ENCODE measurements around the gene SNAP23. TPM values are rescaled to one million over a fixed set of nuclear protein-coding genes. Genes with fewer than 3 reads are reported as not detected.

SNAP23 gene
- total RNA-seq, 1 experiment from 2014 or later: 63.2 TPM

DNA sequence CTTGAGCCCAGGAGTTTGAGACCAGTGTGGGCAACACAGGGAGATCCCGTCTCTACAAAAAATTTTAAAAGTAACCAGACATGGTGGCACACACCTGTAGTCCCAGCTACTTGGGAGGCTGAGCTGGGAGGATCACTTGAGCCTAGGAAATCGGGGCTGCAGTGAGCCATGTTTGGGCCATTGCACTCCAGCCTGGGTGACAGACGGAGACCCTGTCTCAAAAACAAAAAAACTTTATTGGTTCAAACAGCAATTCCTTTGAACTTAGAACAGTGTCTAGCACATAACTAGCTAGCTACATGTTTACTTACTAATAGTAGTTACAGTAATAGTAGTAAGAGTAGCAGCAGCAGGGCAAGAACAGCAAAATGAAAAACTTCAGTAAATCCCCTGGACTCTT, 63.3 kb downstream of the SNAP23 start:
- H3T11ph ChIP-seq (ENCODE audit: low read length): no peak overlapping the region

More for the DNA sequence above, 63.3 kb downstream of the SNAP23 start:
- H3K79me1 ChIP-seq (ENCODE audit: insufficient read depth, low read depth, low read length, poor library complexity, severe bottlenecking): no peaks in the 10 kb centered on the region
- no peak overlapping the region for H3K4me2 ChIP-seq (ENCODE audit: insufficient read depth, insufficient read length, low read length)
- WGBS (ENCODE audit: extremely low coverage, insufficient read length, low lambda C conversion rate): no CpG with 5 or more reads among the region's 3 CpGs
- no peak overlapping the region for H2AK5ac ChIP-seq (ENCODE audit: insufficient read length, low read length)
- Mint-ChIP-seq H3K4me3 (no peak overlapping the region), H3K9me3 (no peaks in the 10 kb centered on the region), H3K36me3 (ENCODE audit: insufficient read depth in 1 of 3, low read depth in 3 of 3) (peaks cover 7 to 53% (median 36%) of the 10 kb centered on the region in 3 experiments), H3K27me3 (ENCODE audit: low read depth) (no peaks in the 10 kb centered on the region), H3K27ac (no peak overlapping the region), H3K4me1 (no peaks in the 10 kb centered on the region)
- no peaks in the 10 kb centered on the region for H4K20me1 ChIP-seq (ENCODE audit: control insufficient read depth, insufficient read depth, insufficient read length)
- H4K8ac ChIP-seq (replicated peaks; ENCODE audit: insufficient read length, low read depth, low read length): no peak overlapping the region
- H2BK12ac ChIP-seq (ENCODE audit: insufficient read length, low read depth, low read length): no peak overlapping the region
- H3K18ac ChIP-seq (ENCODE audit: insufficient read length, low read depth, low read length): no peak overlapping the region
- H2BK15ac ChIP-seq (ENCODE audit: low read depth, low read length): no peak overlapping the region
- H3K56ac ChIP-seq (ENCODE audit: insufficient read length, low read depth, low read length): no peak overlapping the region
- H3K79me2 ChIP-seq (ENCODE audit: insufficient read depth, low read length): no peaks in the 10 kb centered on the region; the same call in 1 of the 2 replicates
- no peaks in the 10 kb centered on the region for H3K4me1 ChIP-seq (ENCODE audit: insufficient read depth, low read length)
- H3K9ac ChIP-seq (ENCODE audit: extremely low read depth, insufficient read length, low read length): no peak overlapping the region
- no peak overlapping the region for H2AFZ ChIP-seq (ENCODE audit: low read length)
- H3K23me2 ChIP-seq (ENCODE audit: insufficient read length, low read depth, low read length, poor library complexity, severe bottlenecking): no peaks in the 10 kb centered on the region
- H3K23ac ChIP-seq (ENCODE audit: insufficient read length, low read depth, low read length): no peak overlapping the region
- no peak overlapping the region for H2BK20ac ChIP-seq (ENCODE audit: low read depth, low read length, poor library complexity, severe bottlenecking)
- no peaks in the 10 kb centered on the region for H3K27me3 ChIP-seq (ENCODE audit: insufficient read depth, low read length)
- H2BK120ac ChIP-seq (ENCODE audit: low read depth, low read length, poor library complexity, severe bottlenecking): no peak overlapping the region
- H4K91ac ChIP-seq (ENCODE audit: insufficient read length, low read depth, low read length): no peak overlapping the region
- no peak overlapping the region for H4K5ac ChIP-seq (ENCODE audit: insufficient read length, low read depth, low read length)
- no peaks in the 10 kb centered on the region for H3K9me3 ChIP-seq (ENCODE audit: control insufficient read depth, low read depth, low read length)
- TF ChIP-seq, protein P1, sequence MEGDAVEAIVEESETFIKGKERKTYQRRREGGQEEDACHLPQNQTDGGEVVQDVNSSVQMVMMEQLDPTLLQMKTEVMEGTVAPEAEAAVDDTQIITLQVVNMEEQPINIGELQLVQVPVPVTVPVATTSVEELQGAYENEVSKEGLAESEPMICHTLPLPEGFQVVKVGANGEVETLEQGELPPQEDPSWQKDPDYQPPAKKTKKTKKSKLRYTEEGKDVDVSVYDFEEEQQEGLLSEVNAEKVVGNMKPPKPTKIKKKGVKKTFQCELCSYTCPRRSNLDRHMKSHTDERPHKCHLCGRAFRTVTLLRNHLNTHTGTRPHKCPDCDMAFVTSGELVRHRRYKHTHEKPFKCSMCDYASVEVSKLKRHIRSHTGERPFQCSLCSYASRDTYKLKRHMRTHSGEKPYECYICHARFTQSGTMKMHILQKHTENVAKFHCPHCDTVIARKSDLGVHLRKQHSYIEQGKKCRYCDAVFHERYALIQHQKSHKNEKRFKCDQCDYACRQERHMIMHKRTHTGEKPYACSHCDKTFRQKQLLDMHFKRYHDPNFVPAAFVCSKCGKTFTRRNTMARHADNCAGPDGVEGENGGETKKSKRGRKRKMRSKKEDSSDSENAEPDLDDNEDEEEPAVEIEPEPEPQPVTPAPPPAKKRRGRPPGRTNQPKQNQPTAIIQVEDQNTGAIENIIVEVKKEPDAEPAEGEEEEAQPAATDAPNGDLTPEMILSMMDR (conservative IDR thresholded peaks at IDR 0.05): no peak
- no peak overlapping the region for H2BK5ac ChIP-seq (ENCODE audit: insufficient read length, low read length)
- no peak overlapping the region for H3K27ac ChIP-seq (ENCODE audit: insufficient read length, low read depth, low read length)
- no peak overlapping the region for H3K14ac ChIP-seq (ENCODE audit: insufficient read depth, low read length)
- H3K4ac ChIP-seq (ENCODE audit: low read depth, low read length): no peak overlapping the region
- no peak for DNase-seq
